HG03571 (cell line): ENCODE results near the gene IQCM.

Experiments used
- ATAC-seq: cut with Tn5 transposase; IDR thresholded peaks from one replicate; pipeline ENCODE4 v1.9.1; 2021; ENCODE audit not compliant: unreplicated experiment

IQCM gene

GRCh38 chr4:149815743-149816142, at the start of gene IQCM:
IQCM (minus strand) TSS chr4:149815843; CDS start chr4:149742691, 73,152 bp downstream.
- ATAC-seq = no peak

- ATAC-seq = no peak
These were observed 41.8 kb upstream of the IQCM start for GRCh38 chr4:149857446-149857845.

GRCh38 chr4:149845743-149846142, 30.1 kb upstream of the IQCM start:
- no peak for ATAC-seq

- no peak for ATAC-seq
These were observed 26.0 kb upstream of the IQCM start for GRCh38 chr4:149841686-149842085.

GRCh38 chr4:149838036-149838435, 22.4 kb upstream of the IQCM start:
- ATAC-seq = no peak

GRCh38 chr4:149836546-149836945, 20.9 kb upstream of the IQCM start:
- no peak for ATAC-seq

- ATAC-seq = no peak
These were observed 19.6 kb upstream of the IQCM start for GRCh38 chr4:149835280-149835679.

GRCh38 chr4:149831656-149832208, 16.1 kb upstream of the IQCM start:
- no peak for ATAC-seq

- ATAC-seq = no peak
These were observed 15.2 kb upstream of the IQCM start for GRCh38 chr4:149830823-149831222.

- ATAC-seq = no peak
These were observed 9.7 kb upstream of the IQCM start for GRCh38 chr4:149825336-149825735.

GRCh38 chr4:149823769-149824221, 8.2 kb upstream of the IQCM start:
- no peak for ATAC-seq

- no peak for ATAC-seq
These were observed 14.2 kb downstream of the IQCM start for GRCh38 chr4:149801416-149801815.

- ATAC-seq = no peak
These were observed 16.1 kb downstream of the IQCM start for GRCh38 chr4:149799546-149799945.

GRCh38 chr4:149796381-149796780, 19.3 kb downstream of the IQCM start:
- no peak for ATAC-seq

- no peak for ATAC-seq
These were observed 20.4 kb downstream of the IQCM start for GRCh38 chr4:149795256-149795655.

- ATAC-seq = no peak
These were observed 21.3 kb downstream of the IQCM start for GRCh38 chr4:149794352-149794751.

GRCh38 chr4:149793459-149793858, 22.2 kb downstream of the IQCM start:
- ATAC-seq = no peak

- ATAC-seq = no peak
These were observed 23.8 kb downstream of the IQCM start for GRCh38 chr4:149791851-149792250.

- ATAC-seq = no peak
These were observed 25.3 kb downstream of the IQCM start for GRCh38 chr4:149790172-149790907.

- no peak for ATAC-seq
These were observed 27.3 kb downstream of the IQCM start for GRCh38 chr4:149788300-149788699.

- ATAC-seq = no peak
These were observed 29.8 kb downstream of the IQCM start for GRCh38 chr4:149785696-149786431.

- no peak for ATAC-seq
These were observed 31.6 kb downstream of the IQCM start for GRCh38 chr4:149784018-149784417.
